ENCODE data around the gene PUS1. TPM values are rescaled to one million over a fixed set of nuclear protein-coding genes. Genes with fewer than 3 reads are reported as not detected.

Gene PUS1
- total and polyA plus RNA-seq, 2 of the 4 experiments (the other 2 are of a cell fraction) = 14.0 to 36.7 TPM

- WGBS, 2 experiments (ENCODE audit: extremely low coverage in 2 of 2, insufficient read length in 1 of 2) = 100% methylated on average over 1 of the region's 6 CpGs; no CpG with 5 or more reads in 1 of the 2 experiments
- peaks cover 4% of the 10 kb centered on the region for H3K4me1 ChIP-seq (ENCODE audit: control insufficient read depth, insufficient read depth, low read length)
Observed at GRCh38 chr12:131983026-131983425, 54.0 kb downstream of the PUS1 start.

More at GRCh38 chr12:131983026-131983425, 54.0 kb downstream of the PUS1 start:
- H3K36me3 ChIP-seq (ENCODE audit: control insufficient read depth, insufficient read depth, low read length) = peaks cover 47% of the 10 kb centered on the region
- H3K4ac ChIP-seq (ENCODE audit: low read depth, low read length) = no peak overlapping the region
- H3K23ac ChIP-seq (ENCODE audit: low read depth, low read length) = no peak overlapping the region
- H2BK15ac ChIP-seq (ENCODE audit: low read depth, low read length) = no peak overlapping the region
- H3K9me1 ChIP-seq (ENCODE audit: insufficient read depth, low read length) = peaks cover 3% of the 10 kb centered on the region; the same call in 1 of the 2 replicates
- DNase-seq (no peak), ATAC-seq (ENCODE audit: low read depth) (no peak)
- no peak overlapping the region for H3K4me3 ChIP-seq (ENCODE audit: insufficient read depth, low read depth, low read length)
- H2BK120ac ChIP-seq (ENCODE audit: low read depth, low read length) = no peak overlapping the region
- H3K56ac ChIP-seq (ENCODE audit: extremely low read depth, insufficient read depth, low read length) = no peak overlapping the region
- H3K18ac ChIP-seq (ENCODE audit: low read depth, low read length) = no peak overlapping the region
- no peak overlapping the region for H4K8ac ChIP-seq (ENCODE audit: low read depth in 2 of 2, low read length in 2 of 2)
- H4K91ac ChIP-seq (ENCODE audit: insufficient read depth, low read depth, low read length) = no peak overlapping the region
- intact Hi-C loops (cut with micrococcal nuclease) = no loop called here
- H2BK5ac ChIP-seq (ENCODE audit: low read depth, low read length, poor library complexity, severe bottlenecking) = no peak overlapping the region
- no peak overlapping the region for H4K5ac ChIP-seq (ENCODE audit: low read depth, low read length)
- no peak overlapping the region for H3K9ac ChIP-seq (ENCODE audit: low read depth, low read length)
- no peaks in the 10 kb centered on the region for H3K9me3 ChIP-seq (ENCODE audit: control insufficient read depth, insufficient read depth, low read length)
- TF ChIP-seq POLR2A (IDR thresholded peaks at IDR 0.05; ENCODE audit: low read depth, low read length) (no peak), ELK1 (IDR thresholded peaks at IDR 0.05; ENCODE audit: borderline replicate concordance, low read depth, low read length) (no peak), FOS (IDR thresholded peaks at IDR 0.05; ENCODE audit: low read depth, low read length) (no peak)
- H3K27ac ChIP-seq (ENCODE audit: insufficient read depth, low read length) = no peak overlapping the region
- no peak overlapping the region for H3K14ac ChIP-seq (replicated peaks; ENCODE audit: low read depth, low read length)
- H2AK9ac ChIP-seq (replicated peaks; ENCODE audit: low read depth, low read length, poor library complexity) = no peak overlapping the region
- H2AFZ ChIP-seq (replicated peaks; ENCODE audit: low read length, poor library complexity) = no peak overlapping the region
- H3K4me2 ChIP-seq (ENCODE audit: low read depth, low read length) = no peak overlapping the region
- POLR2A ChIA-PET (ENCODE audit: unreplicated experiment) = no interaction called here
- H3K27me3 ChIP-seq (ENCODE audit: control insufficient read depth, insufficient read depth, low read length) = no peaks in the 10 kb centered on the region
- H2BK20ac ChIP-seq (ENCODE audit: low read depth, low read length) = no peak overlapping the region
- H2AK5ac ChIP-seq (ENCODE audit: low read depth, low read length) = peak overlapping the region; percentile 21; the same call in 1 of the 2 replicates
- H4K20me1 ChIP-seq (ENCODE audit: insufficient read depth, low read length) = peaks cover 3% of the 10 kb centered on the region
- peaks cover 19 to 36% of the 10 kb centered on the region in 2 experiments for H3K79me1 ChIP-seq (ENCODE audit: low read depth in 1 of 2, low read length in 2 of 2)
- dilution Hi-C loops (cut with HindIII; ENCODE audit: low sequenced_read_pairs, unreplicated experiment) = no loop called here
- in situ Hi-C loops (cut with MboI; ENCODE audit: low sequenced_read_pairs) = no loop called here
- BruUV-seq (replicated peaks) = no TSS peak
- CTCF ChIA-PET = no interaction called here

Data from IMR-90 (cell line).